Measurements from ENCODE around the gene CCNY.

GRCh38 chr10:35396560-35397434 lies 60.5 kb downstream of the CCNY start:
- TF ChIP-seq CTCF (IDR thresholded peaks at IDR 0.05) (no peak), ZFX (IDR thresholded peaks at IDR 0.05; ENCODE audit: borderline replicate concordance) (no peak)
